Calu3 (cell line): ENCODE measurements around the gene MRGPRE. TPM values are rescaled to one million over a fixed set of nuclear protein-coding genes. Genes with fewer than 3 reads are reported as not detected.
A peak's percentile ranks its signal among the peaks of the same experiment; 100 is the strongest.

Experiments used
- BruUV-seq: library from RNA; stranded (reverse); fragments of 400-500 nt; replicated peaks from 2 replicates; lab custom pipeline; 2021; lab: Mats Ljungman, UMichigan
- CTCF ChIA-PET: fragments of 300-600 bp; sonication (Branson Sonifier 250); formaldehyde crosslinking; loops from one replicate; lab custom pipeline; 2022; ENCODE audit warnings: antibody characterized with exemption; lab: Charles Lee
- DNase-seq: peaks from one replicate; pipeline ENCODE4 v3.0.0; 2022
- H3K27ac Mint-ChIP-seq: one replicate; pipeline ENCODE4 v1.8.0; 2022; ENCODE audit warnings: mixed read lengths; ENCODE audit not compliant: unreplicated experiment
- H3K27me3 Mint-ChIP-seq: one replicate; pipeline ENCODE4 v1.8.0; 2022; ENCODE audit warnings: mixed read lengths; ENCODE audit not compliant: unreplicated experiment
- H3K36me3 Mint-ChIP-seq: one replicate; pipeline ENCODE4 v1.8.0; 2022; ENCODE audit warnings: mild to moderate bottlenecking, moderate library complexity, mixed read lengths; ENCODE audit not compliant: insufficient read depth, unreplicated experiment
- H3K4me1 Mint-ChIP-seq: one replicate; pipeline ENCODE4 v1.8.0; 2022; ENCODE audit warnings: mild to moderate bottlenecking, low read depth, mixed read lengths; ENCODE audit not compliant: unreplicated experiment
- H3K4me3 Mint-ChIP-seq: one replicate; pipeline ENCODE4 v1.8.0; 2022; ENCODE audit warnings: mild to moderate bottlenecking, low read depth, moderate library complexity, mixed read lengths; ENCODE audit not compliant: unreplicated experiment
- H3K9me3 Mint-ChIP-seq: one replicate; pipeline ENCODE4 v1.8.0; 2022; ENCODE audit warnings: low read depth, mixed read lengths; ENCODE audit not compliant: unreplicated experiment
- intact Hi-C: fragments of 100-400 bp; cut with micrococcal nuclease; formaldehyde crosslinking; loops from one replicate; pipeline ENCODE4 v1.10.0; 2022; ENCODE audit not compliant: unreplicated experiment
- total RNA-seq: library from RNA; stranded (reverse); gene quantifications from 2 replicates; pipeline ENCODE4 v1.2.3, GENCODE V29; 2022
- TF ChIP-seq, protein P1 (sequence below): fragments of 200-600 bp; IDR thresholded peaks from one replicate; pipeline ENCODE4 v1.8.0; 2022; ENCODE audit warnings: antibody characterized with exemption; ENCODE audit not compliant: unreplicated experiment

The MRGPRE gene
- total RNA-seq, 1 experiment from 2014 or later, result not detected

DNA sequence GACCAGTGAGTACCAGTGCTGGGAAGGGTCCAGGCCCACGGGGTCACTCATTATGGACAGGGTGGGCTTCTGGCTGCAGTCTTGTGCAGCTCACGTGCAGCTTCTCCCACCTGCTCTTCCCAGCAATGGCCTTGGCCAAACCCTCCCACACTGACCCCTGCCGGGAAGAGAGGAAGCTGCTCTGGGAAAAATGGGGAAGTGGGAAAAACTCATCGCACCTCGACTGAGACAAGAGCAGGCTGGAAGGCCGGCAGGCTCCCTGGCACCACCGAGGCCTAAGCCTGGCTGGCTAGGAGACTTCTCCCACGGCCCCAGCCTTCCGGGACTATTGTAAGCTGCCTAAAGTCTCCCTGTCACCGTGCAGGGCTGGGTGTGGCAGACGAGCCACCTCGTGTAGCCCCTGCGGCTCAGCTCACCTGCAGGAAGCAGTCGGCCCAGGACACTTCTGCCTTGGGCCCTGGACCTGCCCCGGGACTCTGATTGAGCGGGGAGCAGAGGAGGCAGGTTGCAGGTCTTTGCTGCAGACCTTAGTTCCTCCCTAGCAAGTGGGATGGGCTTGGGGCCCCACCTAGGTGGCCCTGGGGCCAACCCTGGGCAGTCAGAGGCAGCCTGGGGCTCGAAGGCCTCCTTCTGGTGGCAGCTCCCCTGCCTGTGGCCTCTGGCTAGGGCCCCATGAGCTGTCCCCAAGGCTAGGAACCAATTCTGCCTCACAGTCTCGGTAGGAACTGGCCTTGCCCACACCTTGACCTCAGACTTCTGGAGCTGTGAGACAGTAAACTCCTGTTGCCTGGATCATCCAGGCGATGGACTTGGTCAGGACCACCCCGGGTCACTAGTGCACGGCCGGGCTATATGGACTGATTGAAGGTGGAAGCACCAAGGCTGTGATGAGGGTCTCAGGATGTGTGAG lies 36.7 kb downstream of the MRGPRE start:
- intact Hi-C loops, result no loop called here
- TF ChIP-seq, protein P1, sequence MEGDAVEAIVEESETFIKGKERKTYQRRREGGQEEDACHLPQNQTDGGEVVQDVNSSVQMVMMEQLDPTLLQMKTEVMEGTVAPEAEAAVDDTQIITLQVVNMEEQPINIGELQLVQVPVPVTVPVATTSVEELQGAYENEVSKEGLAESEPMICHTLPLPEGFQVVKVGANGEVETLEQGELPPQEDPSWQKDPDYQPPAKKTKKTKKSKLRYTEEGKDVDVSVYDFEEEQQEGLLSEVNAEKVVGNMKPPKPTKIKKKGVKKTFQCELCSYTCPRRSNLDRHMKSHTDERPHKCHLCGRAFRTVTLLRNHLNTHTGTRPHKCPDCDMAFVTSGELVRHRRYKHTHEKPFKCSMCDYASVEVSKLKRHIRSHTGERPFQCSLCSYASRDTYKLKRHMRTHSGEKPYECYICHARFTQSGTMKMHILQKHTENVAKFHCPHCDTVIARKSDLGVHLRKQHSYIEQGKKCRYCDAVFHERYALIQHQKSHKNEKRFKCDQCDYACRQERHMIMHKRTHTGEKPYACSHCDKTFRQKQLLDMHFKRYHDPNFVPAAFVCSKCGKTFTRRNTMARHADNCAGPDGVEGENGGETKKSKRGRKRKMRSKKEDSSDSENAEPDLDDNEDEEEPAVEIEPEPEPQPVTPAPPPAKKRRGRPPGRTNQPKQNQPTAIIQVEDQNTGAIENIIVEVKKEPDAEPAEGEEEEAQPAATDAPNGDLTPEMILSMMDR, result peak; percentile 39
- no TSS peak for BruUV-seq
- CTCF ChIA-PET, result interaction anchor here (0.9 to 1.2 kb wide), 2 partner anchors 8 to 104 kb away, joined by 3 read pairs; no protein-coding TSS in a partner anchor
- peak; percentile 29 for DNase-seq
- no peaks in the 10 kb centered on the region for H3K9me3 Mint-ChIP-seq
- H3K4me3 Mint-ChIP-seq, result no peak overlapping the region
- H3K27me3 Mint-ChIP-seq, result peaks cover 93% of the 10 kb centered on the region
- H3K27ac Mint-ChIP-seq, result no peak overlapping the region
- no peaks in the 10 kb centered on the region for H3K36me3 Mint-ChIP-seq
- H3K4me1 Mint-ChIP-seq, result no peaks in the 10 kb centered on the region

- CTCF ChIA-PET, result no interaction called here
- Mint-ChIP-seq H3K27ac (no peak overlapping the region), H3K9me3 (no peaks in the 10 kb centered on the region), H3K4me3 (no peak overlapping the region), H3K4me1 (no peaks in the 10 kb centered on the region), H3K27me3 (peaks cover 92% of the 10 kb centered on the region), H3K36me3 (no peaks in the 10 kb centered on the region)
- DNase-seq, result no peak
- TF ChIP-seq, protein P1, result no peak
- no TSS peak for BruUV-seq
- intact Hi-C loops, result no loop called here
These were observed 38.0 kb downstream of the MRGPRE start for GRCh38 chr11:3194016-3194816.

GRCh38 chr11:3193373-3194015 lies 38.7 kb downstream of the MRGPRE start:
- Mint-ChIP-seq H3K9me3 (no peaks in the 10 kb centered on the region), H3K4me1 (no peaks in the 10 kb centered on the region), H3K4me3 (no peak overlapping the region), H3K27ac (no peak overlapping the region), H3K36me3 (no peaks in the 10 kb centered on the region), H3K27me3 (peaks cover 90% of the 10 kb centered on the region)
- intact Hi-C loops, result no loop called here
- no TSS peak for BruUV-seq
- TF ChIP-seq, protein P1, result no peak
- CTCF ChIA-PET, result no interaction called here
- DNase-seq, result no peak
